ENCODE results near the gene HTT. TPM values are rescaled to one million over a fixed set of nuclear protein-coding genes. Genes with fewer than 3 reads are reported as not detected.
A peak's percentile ranks its signal among the peaks of the same experiment; 100 is the strongest.

Gene HTT
- total RNA-seq, 2 donors from 2014 or later = 23.2 to 25.2 TPM

DNA sequence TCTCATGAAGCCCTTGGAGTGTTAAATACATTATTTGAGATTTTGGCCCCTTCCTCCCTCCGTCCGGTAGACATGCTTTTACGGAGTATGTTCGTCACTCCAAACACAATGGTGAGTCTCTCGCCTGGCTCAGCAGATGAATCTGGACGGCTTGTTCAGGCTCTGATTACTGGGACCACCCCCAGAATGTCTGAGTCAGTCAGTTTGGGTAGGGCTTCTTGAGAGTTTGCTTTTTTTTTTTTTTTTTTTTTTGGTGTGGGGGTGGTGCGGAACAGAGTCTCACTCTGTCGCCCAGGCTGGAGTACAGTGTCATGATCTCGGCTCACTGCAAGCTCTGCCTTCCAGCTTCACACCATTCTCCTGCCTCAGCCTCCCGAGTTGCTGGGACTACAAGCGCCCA is 112.1 kb downstream of the HTT start:
- intact Hi-C loops (cut with DNase I) = no loop called here
- no peak for ATAC-seq
- DNase-seq = no peak

DNA sequence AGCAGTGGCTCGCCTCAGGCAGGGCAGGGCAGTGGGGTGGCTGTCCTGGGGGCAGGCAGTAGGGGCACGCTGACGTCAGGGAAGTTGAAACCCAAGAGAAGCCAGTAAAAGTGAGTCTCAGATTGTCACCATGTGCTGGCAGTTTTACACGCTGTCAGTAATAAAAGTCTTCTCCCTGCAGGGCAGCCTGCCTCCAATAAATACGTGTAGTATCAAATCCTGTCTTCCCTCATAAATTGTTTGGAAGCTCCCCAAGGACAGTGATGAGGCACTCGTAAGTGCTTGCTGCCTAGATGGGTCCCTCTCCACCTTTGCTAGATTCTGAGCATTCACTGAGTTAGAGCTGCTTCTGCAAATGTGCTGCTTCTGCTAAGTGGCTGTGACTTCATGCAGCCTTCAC is 113.6 kb downstream of the HTT start:
- ATAC-seq (no peak), DNase-seq (no peak)
- intact Hi-C loops (cut with DNase I) = no loop called here

- DNase-seq (no peak), ATAC-seq (no peak)
- intact Hi-C loops (cut with DNase I) = no loop called here
These were observed 115.0 kb downstream of the HTT start for GRCh38 chr4:3189459-3189858.

- intact Hi-C loops (cut with DNase I) = no loop called here
- DNase-seq (no peak), ATAC-seq (no peak)
These were observed 116.1 kb downstream of the HTT start for GRCh38 chr4:3190549-3190948.

- intact Hi-C loops (cut with DNase I) = no loop called here
- DNase-seq (no peak), ATAC-seq (no peak)
These were observed 117.7 kb downstream of the HTT start for GRCh38 chr4:3192188-3192587.

- ATAC-seq = no peak
- intact Hi-C loops (cut with DNase I) = no loop called here
- no peak for DNase-seq
These were observed 118.3 kb downstream of the HTT start for GRCh38 chr4:3192827-3193226.

DNA sequence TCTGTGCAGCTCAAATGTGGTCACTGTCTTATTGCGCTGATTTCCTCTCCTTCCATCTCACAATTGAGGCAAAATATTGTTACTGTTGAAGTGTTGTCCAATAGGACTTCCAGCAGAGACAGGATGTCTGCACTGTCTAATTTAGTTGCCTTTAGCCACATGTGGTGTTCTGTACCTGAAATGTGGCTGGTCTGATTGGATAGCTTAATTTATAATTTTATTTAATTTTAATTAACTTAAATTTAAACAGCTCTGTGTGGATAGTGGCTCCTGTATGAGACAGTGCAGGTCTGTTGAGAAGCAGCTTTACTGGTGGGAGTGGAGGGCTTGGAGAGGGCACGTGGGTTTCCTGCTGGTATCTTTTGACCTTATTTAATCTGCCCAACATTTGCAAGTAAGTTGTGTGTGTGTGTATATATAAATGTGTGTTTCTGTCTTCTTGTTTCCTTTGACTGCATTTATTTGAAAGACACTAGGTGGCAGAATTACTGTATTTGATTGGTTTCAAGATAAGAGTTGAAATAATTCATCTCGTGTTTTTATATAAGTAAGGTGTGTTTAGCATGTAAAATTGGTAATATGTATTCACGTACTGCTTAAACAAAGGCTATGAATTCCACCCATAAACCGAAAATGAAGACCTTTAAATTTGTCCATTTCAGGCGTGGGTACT is 119.2 kb downstream of the HTT start:
- ATAC-seq (no peak), DNase-seq (no peak)
- intact Hi-C loops (cut with DNase I) = no loop called here

DNA sequence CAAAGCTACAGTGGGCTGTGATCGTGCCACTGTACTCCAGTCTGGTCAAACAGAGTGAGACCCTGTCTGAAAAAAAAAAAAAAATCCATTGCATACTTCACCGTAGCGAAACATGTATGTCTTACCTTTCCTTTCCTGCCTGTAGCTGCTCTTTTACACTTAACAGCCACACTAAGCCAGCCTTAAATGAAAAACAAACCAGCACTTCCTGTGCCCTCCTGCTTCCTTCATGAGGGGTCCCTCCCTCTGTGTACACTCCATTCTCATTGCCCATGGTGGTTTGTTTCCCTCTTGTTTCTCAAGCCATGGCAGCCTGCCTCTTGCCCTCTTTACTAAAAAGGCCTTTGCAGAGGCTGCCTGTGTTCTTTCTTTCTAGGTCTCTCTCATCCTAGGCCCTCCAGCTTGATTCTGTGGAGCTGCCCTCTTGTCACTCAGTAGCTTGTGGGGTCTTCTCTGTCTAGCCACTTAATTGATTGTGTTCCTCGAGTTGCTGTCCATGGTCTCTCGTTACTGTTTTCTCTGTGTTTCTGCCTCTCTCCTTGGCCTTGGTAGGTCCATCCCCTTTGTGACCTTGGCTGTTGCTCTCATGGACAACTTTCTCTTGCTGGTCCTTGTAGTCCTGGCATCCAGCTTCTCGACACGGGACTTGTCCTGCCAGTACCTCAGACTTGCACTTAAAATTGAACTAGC is 122.3 kb downstream of the HTT start:
- DNase-seq (no peak), ATAC-seq (no peak)
- intact Hi-C loops (cut with DNase I) = no loop called here

GRCh38 chr4:3197366-3198105 is 123.1 kb downstream of the HTT start:
- DNase-seq (no peak), ATAC-seq (no peak)
- intact Hi-C loops (cut with DNase I) = no loop called here

DNA sequence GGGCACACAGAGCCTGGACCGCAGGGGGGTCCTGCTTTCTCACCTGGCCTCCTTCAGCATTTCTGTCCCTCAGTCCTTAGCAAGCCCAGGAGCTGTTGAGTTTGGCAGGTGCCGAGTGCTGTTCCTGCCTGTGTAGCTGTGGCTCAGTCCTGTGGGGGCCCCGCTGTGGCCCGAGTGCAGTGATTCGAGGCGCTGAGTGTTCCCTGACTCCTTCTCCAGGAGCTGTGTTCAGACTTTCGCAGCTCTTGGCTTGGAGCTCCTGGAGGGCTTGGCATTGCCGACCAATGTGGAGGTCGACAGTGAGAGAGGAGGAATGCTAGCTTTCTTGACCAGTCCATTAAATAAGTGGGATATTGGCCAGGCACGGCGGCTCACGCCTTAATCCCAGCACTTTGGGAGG is 124.4 kb downstream of the HTT start:
- no peak for DNase-seq

DNA sequence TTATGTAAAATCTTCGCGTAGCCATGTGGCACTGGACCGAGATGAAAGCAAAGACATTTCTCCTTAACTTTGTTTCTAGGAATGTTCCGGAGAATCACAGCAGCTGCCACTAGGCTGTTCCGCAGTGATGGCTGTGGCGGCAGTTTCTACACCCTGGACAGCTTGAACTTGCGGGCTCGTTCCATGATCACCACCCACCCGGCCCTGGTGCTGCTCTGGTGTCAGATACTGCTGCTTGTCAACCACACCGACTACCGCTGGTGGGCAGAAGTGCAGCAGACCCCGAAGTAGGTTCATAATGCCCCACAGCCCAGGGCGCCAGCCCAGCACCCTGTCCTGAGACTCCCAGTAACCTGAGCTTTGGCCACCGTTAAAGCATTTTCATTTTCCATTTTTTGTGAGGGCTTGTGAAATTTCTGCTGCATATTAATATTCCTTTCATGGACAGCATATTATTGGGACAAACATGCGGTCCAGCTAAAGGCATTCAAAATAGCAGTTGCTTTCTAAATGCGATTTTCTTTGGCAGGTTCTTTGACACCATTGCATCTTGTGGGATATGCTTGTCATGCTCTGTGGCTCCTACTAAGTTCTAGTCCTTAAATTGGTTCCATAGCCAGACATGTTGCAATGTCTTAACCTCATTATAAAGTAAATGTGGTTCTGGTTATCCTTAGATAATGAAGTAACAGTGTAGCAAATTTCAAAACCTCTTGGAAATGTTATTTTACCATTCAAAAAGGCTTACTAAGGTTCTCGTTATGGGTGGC is 125.4 kb downstream of the HTT start:
- intact Hi-C loops (cut with DNase I) = no loop called here
- peak in 1 of 2 donors; percentile 53 for ATAC-seq
- DNase-seq = no peak

More for the DNA sequence above, 124.4 kb downstream of the HTT start:
- intact Hi-C loops (cut with DNase I) = no loop called here
- no peak for ATAC-seq

- ATAC-seq (no peak), DNase-seq (no peak)
- intact Hi-C loops (cut with DNase I) = no loop called here
These were observed 126.1 kb downstream of the HTT start for GRCh38 chr4:3200423-3201090.

- peak; percentile 30 to 58 for ATAC-seq
- intact Hi-C loops (cut with DNase I) = no loop called here
These were observed 127.5 kb downstream of the HTT start for GRCh38 chr4:3201718-3202702.

GRCh38 chr4:3202836-3203820 is 128.6 kb downstream of the HTT start:
- DNase-seq (no peak), ATAC-seq (peak in 1 of 2 donors; percentile 13)
- intact Hi-C loops (cut with DNase I) = no loop called here

More at GRCh38 chr4:3201718-3202702, 127.5 kb downstream of the HTT start:
- no peak for DNase-seq

DNA sequence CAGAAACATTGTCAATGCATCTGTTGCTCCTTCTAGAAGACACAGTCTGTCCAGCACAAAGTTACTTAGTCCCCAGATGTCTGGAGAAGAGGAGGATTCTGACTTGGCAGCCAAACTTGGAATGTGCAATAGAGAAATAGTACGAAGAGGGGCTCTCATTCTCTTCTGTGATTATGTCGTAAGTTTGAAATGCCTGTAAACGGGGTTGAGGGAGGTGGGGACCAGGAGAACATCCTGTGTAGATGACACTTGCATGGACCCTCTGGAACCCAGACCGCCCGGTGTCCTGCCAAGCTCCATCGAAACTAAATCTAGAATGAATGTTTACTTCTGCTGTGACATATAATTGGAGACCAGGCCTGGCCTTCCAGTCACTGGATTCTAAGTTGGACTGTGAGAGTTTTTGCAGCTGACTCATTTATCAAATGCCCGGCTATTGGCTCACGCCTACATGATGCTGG is 129.5 kb downstream of the HTT start:
- intact Hi-C loops (cut with DNase I) = no loop called here
- DNase-seq (no peak), ATAC-seq (peak; percentile 21 to 47)

- DNase-seq (no peak), ATAC-seq (no peak)
- intact Hi-C loops (cut with DNase I) = no loop called here
These were observed 131.5 kb downstream of the HTT start for GRCh38 chr4:3205995-3206394.
